Stimulated activated effector memory CD8-positive, alpha-beta T cell treated with anti-CD3 and anti-CD28 coated beads, Interleukin-12 subunit alpha, Interleukin-12 subunit beta, amount 100 ng/mL, for 72 hours (primary cell): Measurements from ENCODE around the gene ACSS1.

Experiments
- ATAC-seq: fragments of 150-1000 bp; cut with Tn5 transposase; 2 replicates; pipeline ENCODE4 v1.10.0; 2021
- DNase-seq, 2 donors: peaks; one replicate each; pipeline ENCODE4 v3.0.0; 2021 to 2022; ENCODE audit warnings: low spot score in 2 of 2
- H3K27ac Mint-ChIP-seq: one replicate; pipeline ENCODE4 v1.8.0; 2022; ENCODE audit warnings: mild to moderate bottlenecking, mixed read lengths
- H3K36me3 Mint-ChIP-seq: one replicate; pipeline ENCODE4 v1.8.0; 2022; ENCODE audit warnings: mild to moderate bottlenecking, mixed read lengths
- H3K4me1 Mint-ChIP-seq: one replicate; pipeline ENCODE4 v1.8.0; 2022; ENCODE audit warnings: mixed read lengths
- H3K4me3 Mint-ChIP-seq: one replicate; pipeline ENCODE4 v1.8.0; 2022; ENCODE audit warnings: mild to moderate bottlenecking, mixed read lengths
- H3K9me3 Mint-ChIP-seq: one replicate; pipeline ENCODE4 v1.8.0; 2022; ENCODE audit warnings: mixed read lengths

The ACSS1 gene

DNA sequence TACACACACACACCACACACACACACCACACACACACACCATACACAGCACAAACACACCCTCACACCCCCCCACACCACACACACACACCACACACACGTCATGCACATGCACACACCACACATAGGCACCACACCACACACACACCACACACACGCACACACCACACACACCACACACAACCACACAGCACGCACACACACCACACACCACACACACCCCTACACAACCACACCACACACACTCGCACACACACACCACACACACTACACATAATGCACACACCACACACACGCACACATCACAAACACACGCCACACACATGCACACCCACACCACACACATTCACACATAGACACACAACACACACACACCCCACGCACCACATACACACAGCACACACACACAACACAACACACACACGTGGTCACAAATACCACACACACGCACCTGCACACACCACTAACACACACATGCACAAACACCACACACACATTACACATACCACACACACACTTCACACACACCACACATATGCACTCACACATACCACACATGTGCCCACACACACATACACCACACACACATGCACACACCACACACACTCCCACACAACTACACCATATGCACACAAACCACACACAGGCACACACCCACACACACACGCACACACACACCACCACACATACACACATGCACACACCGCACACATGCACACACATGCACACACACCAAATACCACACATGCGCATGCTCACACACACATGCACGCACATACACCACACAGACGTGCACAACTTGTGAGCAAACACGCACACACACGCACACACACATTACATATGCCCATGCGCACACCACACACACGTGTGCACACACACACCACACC is 9.4 kb upstream of the ACSS1 start:
- no peak for DNase-seq
- Mint-ChIP-seq H3K36me3 (no peaks in the 10 kb centered on the region), H3K4me1 (peaks cover 11% of the 10 kb centered on the region), H3K27ac (no peak overlapping the region), H3K4me3 (no peak overlapping the region), H3K9me3 (no peaks in the 10 kb centered on the region)
- no peak for ATAC-seq

DNA sequence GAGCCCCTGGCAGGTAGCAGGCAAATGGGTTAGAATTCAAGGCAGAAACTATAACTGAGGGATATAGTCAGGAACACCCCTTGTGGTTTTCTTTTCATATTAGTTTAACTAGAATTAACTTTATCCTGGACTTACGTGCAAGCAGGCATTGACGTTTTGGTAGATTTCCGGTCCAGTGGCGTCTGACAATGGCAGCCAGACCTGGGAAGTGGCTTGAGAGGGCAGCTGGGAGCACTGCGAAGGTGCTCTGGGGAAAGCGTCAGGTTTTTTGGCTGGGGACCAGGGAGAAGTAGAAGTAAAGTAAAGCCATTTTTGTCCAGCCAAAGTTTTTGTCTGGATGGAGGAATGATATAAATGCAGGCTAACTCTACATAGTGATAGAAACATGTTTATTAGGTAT is 8.4 kb upstream of the ACSS1 start:
- no peaks in the 10 kb centered on the region for H3K9me3 Mint-ChIP-seq
- no peak for ATAC-seq
- H3K36me3 Mint-ChIP-seq: no peaks in the 10 kb centered on the region
- DNase-seq: no peak
- H3K4me1 Mint-ChIP-seq: peaks cover 11% of the 10 kb centered on the region
- no peak overlapping the region for H3K4me3 Mint-ChIP-seq
- no peak overlapping the region for H3K27ac Mint-ChIP-seq

DNA sequence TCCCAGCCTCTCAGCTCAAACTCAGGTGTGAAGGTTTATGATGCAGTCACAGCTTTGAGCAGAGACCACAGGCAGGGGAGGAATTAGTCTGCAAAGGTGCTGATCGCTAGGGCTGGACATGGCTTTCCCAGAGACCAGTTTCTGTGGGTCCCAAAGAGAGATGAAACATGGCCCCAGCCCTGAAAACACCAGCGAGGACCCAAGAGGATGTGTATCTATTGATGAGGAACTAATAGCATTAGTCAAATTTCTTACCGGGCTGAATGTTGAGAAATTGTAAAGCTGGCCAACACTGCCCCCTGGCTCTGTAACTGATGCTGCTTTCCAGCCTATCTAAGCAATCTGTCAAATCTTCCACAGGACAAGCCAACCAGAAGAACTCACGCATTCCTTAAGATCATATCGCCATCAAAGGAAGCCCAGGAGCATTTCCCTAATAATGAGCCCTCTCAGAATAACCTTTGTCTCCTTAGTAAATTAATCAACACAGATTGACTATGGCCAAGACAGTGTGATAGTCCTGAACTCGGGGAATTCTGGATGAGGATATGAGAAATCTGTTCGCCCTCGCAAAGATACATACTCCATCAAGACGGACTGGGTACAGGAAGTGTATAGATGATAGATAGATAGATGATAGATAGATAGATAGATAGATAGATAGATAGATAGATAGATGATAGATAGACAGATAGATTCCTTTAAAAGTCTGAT is 7.8 kb upstream of the ACSS1 start:
- DNase-seq (peak; percentile 27 to 71), ATAC-seq (peak; percentile 75)
- H3K4me1 Mint-ChIP-seq: peaks cover 12% of the 10 kb centered on the region
- H3K4me3 Mint-ChIP-seq: no peak overlapping the region
- no peak overlapping the region for H3K27ac Mint-ChIP-seq
- H3K36me3 Mint-ChIP-seq: no peaks in the 10 kb centered on the region
- no peaks in the 10 kb centered on the region for H3K9me3 Mint-ChIP-seq

DNA sequence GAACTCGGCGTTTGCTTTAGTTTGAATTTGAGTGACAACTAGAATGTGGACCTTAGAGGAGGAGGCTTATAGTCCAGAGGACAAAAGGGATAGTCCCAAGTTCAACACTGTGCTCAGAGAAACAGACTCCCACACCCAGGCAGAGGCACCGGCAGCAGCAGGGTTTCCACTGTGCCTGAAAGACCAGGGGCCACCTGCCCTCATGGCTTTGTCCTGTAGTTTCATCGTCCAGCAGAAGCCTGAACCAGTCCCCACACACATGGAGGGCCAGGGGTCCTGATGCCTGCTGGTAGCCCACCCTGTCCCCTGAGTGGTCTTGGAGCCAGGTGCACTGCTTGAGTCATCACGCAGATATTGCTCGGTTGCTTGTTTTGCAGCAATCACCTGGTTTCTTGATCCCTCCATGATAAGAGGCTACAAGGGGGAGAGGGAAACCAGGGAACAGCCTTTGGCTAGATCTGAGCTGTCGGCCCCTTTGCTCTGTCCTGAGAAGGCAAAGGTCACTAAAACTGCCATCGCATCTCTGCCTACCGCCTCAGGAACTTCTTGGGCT is 7.2 kb upstream of the ACSS1 start:
- ATAC-seq: no peak
- no peak for DNase-seq
- no peaks in the 10 kb centered on the region for H3K9me3 Mint-ChIP-seq
- H3K4me3 Mint-ChIP-seq: no peak overlapping the region
- H3K36me3 Mint-ChIP-seq: no peaks in the 10 kb centered on the region
- H3K4me1 Mint-ChIP-seq: peaks cover 17% of the 10 kb centered on the region
- no peak overlapping the region for H3K27ac Mint-ChIP-seq

DNA sequence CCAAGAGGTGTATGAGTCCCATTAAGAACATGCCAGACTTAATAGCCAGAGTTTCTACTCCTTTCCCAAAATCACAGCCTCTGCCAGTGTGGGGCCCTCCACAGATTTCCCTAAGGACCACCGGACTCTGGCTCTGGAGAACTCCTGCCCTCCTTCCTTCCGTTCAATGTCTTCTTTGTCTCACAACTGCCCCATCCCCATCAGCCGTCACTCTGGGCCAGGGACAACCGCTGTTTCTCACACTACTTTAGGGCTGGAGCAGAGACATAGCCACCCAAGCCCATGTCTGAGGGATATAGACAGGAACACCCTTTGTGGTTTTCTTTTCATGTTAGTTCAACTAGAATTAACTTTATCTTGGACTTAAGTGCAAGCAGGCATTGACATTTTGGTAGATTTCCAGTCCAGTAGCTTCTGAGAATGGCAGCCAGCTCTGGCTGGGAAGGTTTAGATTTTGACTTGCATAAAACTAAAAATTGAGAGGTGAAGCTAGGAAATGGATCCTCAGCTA is 6.7 kb upstream of the ACSS1 start:
- Mint-ChIP-seq H3K36me3 (no peaks in the 10 kb centered on the region), H3K4me3 (no peak overlapping the region), H3K4me1 (peaks cover 17% of the 10 kb centered on the region)

DNA sequence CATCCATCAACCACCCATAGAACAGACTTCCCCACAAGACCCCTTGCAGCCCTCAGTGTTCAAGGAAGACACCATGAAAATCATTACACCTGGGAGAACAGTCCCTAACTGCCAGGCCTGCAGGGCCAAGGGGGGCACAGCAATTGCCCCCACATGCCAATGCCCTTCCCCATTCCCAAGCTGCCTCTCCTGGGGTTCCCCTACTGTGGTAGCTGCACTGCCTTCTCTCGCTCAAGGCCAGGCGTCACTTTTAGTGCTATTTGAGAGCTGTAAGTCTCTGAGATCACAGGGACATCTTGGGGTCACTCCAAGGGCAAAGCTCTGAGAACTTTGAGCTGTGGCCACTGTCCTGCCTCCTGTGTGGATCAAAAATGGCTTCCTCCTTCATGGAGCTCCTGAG is 6.0 kb upstream of the ACSS1 start:
- ATAC-seq (no peak), DNase-seq (no peak)
- Mint-ChIP-seq H3K36me3 (no peaks in the 10 kb centered on the region), H3K4me3 (no peak overlapping the region), H3K4me1 (peaks cover 17% of the 10 kb centered on the region), H3K9me3 (no peaks in the 10 kb centered on the region), H3K27ac (no peak overlapping the region)

More for the DNA sequence above, 6.7 kb upstream of the ACSS1 start:
- Mint-ChIP-seq H3K9me3 (no peaks in the 10 kb centered on the region), H3K27ac (no peak overlapping the region)
- no peak for DNase-seq
- no peak for ATAC-seq

DNA sequence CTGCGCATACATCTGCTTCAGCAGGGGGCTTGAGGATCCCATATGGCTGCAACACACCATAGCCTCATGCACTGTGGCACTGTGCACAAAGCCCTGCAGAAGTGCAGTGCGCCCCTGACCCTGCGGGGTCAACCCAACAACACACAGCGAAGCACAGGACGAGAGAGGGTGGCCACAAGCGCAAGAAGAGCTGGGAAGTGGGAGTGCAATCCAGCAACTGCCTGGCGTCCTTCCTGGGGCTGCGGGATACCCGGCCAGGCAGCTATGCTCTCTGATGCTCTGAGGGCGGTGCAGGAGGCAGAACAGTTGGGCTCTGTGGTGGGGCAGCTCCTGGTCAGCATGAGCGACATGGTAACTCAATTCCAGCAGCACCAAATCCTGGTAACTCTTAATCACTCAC is 5.6 kb upstream of the ACSS1 start:
- Mint-ChIP-seq H3K36me3 (no peaks in the 10 kb centered on the region), H3K4me3 (no peak overlapping the region), H3K9me3 (no peaks in the 10 kb centered on the region), H3K4me1 (peaks cover 17% of the 10 kb centered on the region), H3K27ac (no peak overlapping the region)
- ATAC-seq (no peak), DNase-seq (no peak)

DNA sequence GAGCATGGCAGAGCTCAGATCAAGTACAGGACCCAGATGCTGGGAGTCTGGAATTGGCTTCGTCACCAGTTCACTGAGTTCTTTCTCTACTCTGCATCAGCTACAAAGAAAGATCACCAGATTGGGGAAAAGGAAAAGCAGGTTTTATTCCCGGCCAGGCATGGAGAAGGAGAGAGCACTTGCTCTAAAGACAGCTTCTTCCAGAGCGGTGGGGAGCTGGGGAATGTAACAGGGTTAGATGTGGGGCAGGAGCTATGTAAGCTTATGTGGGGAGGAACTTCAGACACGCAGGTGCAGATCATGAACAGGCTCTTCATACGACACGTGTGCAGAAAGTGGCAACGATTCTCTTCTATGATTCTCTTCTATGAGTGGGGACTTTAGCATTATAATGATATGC is 4.9 kb upstream of the ACSS1 start:
- DNase-seq: no peak
- Mint-ChIP-seq H3K4me1 (peaks cover 17% of the 10 kb centered on the region), H3K9me3 (no peaks in the 10 kb centered on the region), H3K4me3 (no peak overlapping the region), H3K36me3 (no peaks in the 10 kb centered on the region), H3K27ac (no peak overlapping the region)
- ATAC-seq: no peak

DNA sequence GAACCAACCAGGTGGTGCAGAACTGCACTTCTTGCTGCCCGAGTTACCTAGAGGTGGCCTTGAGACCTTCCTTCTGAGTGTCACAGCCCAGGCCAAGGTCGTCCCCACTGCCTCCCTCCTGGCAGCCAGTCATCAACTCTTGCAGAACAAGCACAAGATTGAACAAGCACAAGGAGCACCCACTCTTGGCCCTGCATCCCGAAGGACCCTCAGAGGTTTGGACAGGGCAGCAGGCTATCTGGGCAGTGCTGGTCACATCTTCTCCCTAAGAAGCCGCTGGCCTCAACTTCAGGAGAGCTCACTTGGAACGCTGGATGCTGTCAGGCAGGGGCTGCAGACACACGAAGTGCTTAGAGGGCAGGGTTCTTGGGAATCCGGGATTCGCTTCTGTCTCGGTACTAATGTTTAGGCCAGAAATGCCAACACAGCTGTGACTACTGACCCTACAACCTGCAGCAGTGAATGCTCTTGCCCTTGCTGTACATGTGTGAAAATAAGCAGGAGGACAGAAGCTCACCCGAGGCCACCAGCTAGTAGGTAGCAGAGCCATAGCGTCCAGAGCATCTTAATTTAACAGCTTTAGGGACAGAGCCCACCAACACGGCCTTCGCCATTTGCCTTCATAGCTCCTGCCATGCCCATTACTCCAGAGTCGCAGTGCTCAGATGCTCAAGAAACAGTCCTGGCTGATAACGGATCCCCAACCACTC is 4.0 kb upstream of the ACSS1 start:
- DNase-seq (no peak), ATAC-seq (no peak)
- Mint-ChIP-seq H3K27ac (no peak overlapping the region), H3K9me3 (no peaks in the 10 kb centered on the region), H3K4me3 (no peak overlapping the region), H3K36me3 (no peaks in the 10 kb centered on the region), H3K4me1 (peaks cover 18% of the 10 kb centered on the region)

DNA sequence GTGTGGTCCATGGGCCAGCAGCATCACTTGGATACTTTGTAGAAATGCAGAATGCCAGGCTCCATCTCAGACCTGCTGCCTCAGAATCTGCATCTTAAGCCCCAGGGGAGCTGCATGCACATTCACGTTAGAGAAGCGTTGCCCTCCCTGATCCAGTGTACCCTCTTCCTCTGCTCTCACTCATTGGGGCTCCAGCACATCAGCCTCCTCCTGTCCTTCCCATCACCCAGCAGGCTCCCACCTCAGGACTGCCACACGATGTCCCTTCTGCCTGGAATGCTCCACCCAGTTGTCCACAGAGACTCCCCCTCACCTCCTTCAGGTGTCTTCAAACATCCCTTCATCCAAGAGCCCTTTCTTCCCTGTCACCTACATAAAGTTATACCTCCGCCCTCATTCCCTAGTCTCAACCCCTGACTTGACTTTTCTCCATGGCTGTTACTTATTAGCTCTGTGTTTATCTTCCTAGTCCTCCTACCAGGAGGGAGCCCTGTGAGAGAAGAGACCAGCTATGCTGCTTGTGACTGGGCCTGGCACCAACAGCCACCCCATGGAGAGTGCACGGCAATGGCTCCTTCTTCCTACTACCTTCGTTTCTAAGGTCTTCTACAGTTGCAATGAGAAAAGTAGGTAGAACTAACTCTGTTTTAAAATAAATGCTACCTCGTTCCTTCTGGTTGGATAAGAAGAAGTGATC is 3.3 kb upstream of the ACSS1 start:
- Mint-ChIP-seq H3K9me3 (no peaks in the 10 kb centered on the region), H3K4me3 (no peak overlapping the region), H3K36me3 (peaks cover 3% of the 10 kb centered on the region), H3K4me1 (peaks cover 23% of the 10 kb centered on the region), H3K27ac (no peak overlapping the region)
- ATAC-seq (no peak), DNase-seq (no peak)

DNA sequence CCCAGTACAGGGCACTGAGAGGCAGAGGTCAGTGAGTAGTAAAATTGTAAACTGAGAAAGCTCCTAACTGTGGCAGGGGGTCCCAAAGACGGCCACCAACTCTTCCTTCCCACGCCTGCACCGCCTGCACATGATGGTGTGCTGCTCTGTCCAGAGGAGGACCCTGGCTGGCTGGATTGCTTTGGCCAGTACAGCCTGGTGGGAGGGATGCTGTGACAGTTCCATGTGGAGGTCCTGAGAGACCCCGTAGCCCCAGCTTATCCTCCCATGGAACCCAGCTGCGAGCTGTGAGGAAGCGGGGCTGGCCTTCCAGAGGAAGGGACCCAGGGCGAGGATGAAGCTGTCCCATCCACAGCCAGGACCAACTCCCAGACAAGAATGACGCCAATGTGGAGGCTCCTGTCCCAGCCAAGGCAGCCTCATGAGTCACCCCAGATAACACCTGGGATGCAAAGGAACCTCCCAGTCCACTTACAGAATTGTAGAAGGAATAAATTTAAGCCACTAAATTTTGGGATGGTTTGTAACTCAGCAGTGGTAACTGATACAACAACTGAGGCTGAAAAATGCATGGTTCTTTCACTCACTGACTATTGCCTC is 2.0 kb upstream of the ACSS1 start:
- Mint-ChIP-seq H3K4me1 (peaks cover 24% of the 10 kb centered on the region), H3K9me3 (no peaks in the 10 kb centered on the region), H3K4me3 (no peak overlapping the region), H3K36me3 (peaks cover 5% of the 10 kb centered on the region), H3K27ac (no peak overlapping the region)
- no peak for ATAC-seq
- no peak for DNase-seq

DNA sequence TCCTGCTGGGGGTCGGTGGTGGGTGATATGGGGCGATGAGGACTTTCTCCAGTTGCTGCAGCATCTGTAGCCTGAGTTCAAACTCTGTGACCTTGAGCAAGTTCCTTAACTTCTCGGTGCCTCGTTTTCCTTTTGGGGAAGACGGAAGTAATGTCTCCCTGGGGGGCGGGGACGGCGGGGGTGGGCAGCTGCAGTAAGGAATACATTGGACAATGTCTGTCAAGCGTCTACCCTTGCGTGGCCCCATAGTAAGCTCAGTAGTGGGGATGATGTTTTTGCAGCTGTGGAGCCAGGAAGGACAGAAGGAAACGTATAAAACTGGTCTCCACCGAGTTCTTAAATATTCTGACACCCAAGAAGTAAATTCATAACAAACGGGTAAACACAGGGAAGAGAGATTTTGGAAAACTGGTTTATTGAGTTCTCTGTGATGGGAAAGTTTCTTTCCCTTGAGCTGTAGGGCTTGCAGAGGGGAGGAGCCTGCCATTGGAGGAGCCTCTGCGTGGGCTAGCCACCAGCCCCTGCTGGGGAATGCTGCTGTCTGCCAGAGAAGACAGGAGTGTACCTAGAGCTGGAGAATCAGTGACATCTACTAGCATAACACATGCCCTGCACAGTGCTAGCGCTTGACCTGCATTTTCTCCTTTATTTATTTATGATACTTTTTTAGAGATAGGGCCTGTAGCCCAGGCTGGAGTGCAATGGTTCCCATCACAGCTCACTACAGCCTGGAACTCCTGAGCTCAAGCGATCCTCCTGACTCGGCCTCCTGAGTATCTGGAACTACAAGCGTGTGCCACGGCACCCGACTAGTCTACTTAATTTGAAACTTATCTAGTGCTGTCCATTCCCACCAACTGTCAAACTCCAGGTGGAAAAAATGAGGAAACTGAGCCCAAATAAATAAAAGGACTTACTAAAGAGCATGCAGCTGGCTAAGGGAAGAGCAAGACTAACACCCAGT is 1.2 kb upstream of the ACSS1 start:
- peak overlapping the region; percentile 77 for H3K4me3 Mint-ChIP-seq
- ATAC-seq (no peak), DNase-seq (no peak)
- peaks cover 33% of the 10 kb centered on the region for H3K4me1 Mint-ChIP-seq
- peaks cover 5% of the 10 kb centered on the region for H3K36me3 Mint-ChIP-seq
- H3K9me3 Mint-ChIP-seq: no peaks in the 10 kb centered on the region
- peak overlapping the region; percentile 30 for H3K27ac Mint-ChIP-seq

DNA sequence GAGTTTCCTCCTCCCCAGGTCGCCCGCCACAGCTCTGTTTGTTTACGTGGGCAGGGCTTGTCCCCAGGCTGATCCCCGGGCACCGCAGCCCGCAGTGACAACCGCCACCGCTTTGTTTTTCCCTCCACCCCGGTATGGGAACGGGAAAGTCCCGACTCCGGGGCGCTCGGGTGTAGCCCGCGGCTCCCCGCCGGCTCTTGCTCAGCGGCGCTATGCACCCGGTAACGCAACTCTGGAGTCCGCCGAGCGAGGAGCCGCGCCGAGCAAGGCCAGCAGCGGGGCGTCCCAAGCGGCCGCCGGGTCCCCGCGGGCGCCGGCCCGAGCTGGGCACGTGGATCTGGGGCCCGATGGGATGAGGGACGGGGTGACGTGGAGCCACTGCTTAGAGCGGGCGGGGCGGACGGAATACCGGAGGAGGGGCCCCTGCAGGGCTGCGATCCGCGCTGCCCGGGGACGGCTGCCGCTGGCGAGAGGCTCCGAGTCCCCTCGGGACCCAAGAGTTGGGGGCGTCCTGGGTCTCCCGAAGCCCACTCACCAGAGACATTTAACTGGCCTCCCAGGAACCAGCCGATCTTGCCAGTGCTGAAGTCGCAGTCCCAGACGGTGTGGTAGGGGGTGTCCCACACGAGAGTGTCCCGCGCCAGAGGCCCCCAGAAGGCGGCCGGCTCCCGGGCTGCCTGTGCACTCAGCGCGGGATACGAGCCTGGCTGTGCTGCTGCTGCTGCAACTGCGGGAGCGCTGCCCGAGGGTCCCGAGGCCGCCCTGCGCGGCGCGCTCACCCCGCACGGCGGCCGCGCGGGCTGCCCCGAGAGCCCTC is 497 bp downstream of the ACSS1 start:
- DNase-seq: peak; percentile 65 to 89
- peaks cover 5% of the 10 kb centered on the region for H3K36me3 Mint-ChIP-seq
- peaks cover 45% of the 10 kb centered on the region for H3K4me1 Mint-ChIP-seq

More for the DNA sequence above, 497 bp downstream of the ACSS1 start:
- Mint-ChIP-seq H3K27ac (peak overlapping the region; percentile 82), H3K9me3 (no peaks in the 10 kb centered on the region), H3K4me3 (peak overlapping the region; percentile 77)
- ATAC-seq: peak; percentile 68
